Muscle layer of colon (tissue), 2 donors: ENCODE measurements around the gene MARVELD1.

Experiments
- H3K27ac ChIP-seq: one replicate; pipeline ENCODE4 v1.7.0; 2013; ENCODE audit warnings: low read depth, mild to moderate bottlenecking, low read length, moderate library complexity
- H3K27me3 ChIP-seq, 2 donors: one replicate each; pipeline ENCODE4 v1.7.0; 2013; ENCODE audit warnings: low read length in 2 of 2, mild to moderate bottlenecking in 2 of 2; ENCODE audit not compliant: insufficient read depth in 2 of 2, control insufficient read depth in 1 of 2
- H3K36me3 ChIP-seq: one replicate; pipeline ENCODE4 v1.7.0; 2013; ENCODE audit warnings: mild to moderate bottlenecking, low read length; ENCODE audit not compliant: insufficient read depth
- H3K4me1 ChIP-seq: one replicate; pipeline ENCODE4 v1.7.0; 2013; ENCODE audit warnings: mild to moderate bottlenecking, low read length; ENCODE audit not compliant: insufficient read depth
- H3K4me3 ChIP-seq, 2 donors: one replicate each; pipeline ENCODE4 v1.7.0; 2013; ENCODE audit warnings: low read length in 2 of 2, low read depth in 1 of 2, mild to moderate bottlenecking in 1 of 2, moderate library complexity in 1 of 2
- H3K9ac ChIP-seq: one replicate; pipeline ENCODE4 v1.7.0; 2013; ENCODE audit warnings: low read length
- H3K9me3 ChIP-seq: one replicate; pipeline ENCODE4 v1.7.0; 2013; ENCODE audit warnings: mild to moderate bottlenecking, low read length
- donor health status: abdominal sarcoma.
- donor health status: Adenocarcinoma of cecum.

Gene MARVELD1

DNA sequence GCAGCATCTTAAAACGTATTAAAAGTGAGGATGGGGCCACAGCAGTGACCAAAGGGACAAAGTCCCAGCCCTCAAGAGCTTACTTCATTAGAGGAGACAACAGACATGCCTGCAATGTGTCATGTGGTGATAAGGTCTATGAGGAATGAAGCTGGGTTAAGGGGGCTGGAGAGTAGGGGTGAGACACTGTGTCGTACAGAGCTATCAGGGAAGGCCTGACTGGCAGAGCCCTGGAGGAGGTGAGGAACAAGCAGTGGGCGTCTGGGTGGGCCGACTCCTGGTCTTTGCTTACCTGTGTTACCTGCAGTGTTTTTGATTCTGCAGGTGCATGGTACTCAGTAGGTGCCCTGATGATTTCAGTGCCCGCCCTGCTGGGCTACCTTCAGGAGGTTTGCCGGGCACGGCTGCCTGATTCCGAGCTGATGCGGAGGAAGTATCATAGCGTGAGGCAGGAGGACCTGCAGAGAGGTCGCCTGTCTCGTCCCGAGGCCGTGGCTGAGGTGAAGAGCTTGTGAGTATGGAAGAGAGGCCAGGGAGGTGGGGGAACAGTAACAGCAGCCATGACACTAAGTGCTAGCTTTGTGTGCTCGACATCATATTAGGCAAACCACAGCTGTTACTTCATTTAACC lies 31.0 kb downstream of the MARVELD1 start:
- H3K4me3 ChIP-seq, result no peak overlapping the region
- H3K27ac ChIP-seq, result no peak overlapping the region
- no peaks in the 10 kb centered on the region for H3K9me3 ChIP-seq
- H3K27me3 ChIP-seq, result no peaks in the 10 kb centered on the region
- H3K4me1 ChIP-seq, result no peaks in the 10 kb centered on the region
- no peak overlapping the region for H3K9ac ChIP-seq
- H3K36me3 ChIP-seq, result peaks cover 47% of the 10 kb centered on the region

DNA sequence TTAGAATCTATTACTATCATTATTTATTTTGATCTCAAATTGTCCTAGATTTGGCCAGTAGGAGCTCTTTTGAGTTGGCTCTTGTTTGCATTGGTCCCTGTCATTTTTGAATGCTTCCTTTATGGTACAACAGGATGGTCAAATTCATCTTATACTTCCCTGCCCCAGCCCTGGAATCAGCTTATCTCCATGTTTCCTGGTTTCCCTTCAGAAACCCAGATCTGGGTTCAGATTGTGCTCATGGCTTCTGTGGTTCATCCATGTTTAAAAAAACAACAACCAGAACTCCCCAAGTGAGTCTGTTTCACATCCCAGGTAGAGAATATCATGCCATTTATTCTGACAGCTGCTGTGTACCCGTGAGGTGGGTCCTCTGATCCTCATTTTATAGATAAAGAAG lies 34.0 kb downstream of the MARVELD1 start:
- Histone ChIP-seq H3K27ac (no peak overlapping the region), H3K9ac (no peak overlapping the region), H3K9me3 (no peaks in the 10 kb centered on the region), H3K36me3 (peaks cover 73% of the 10 kb centered on the region), H3K4me3 (no peak overlapping the region), H3K4me1 (no peaks in the 10 kb centered on the region), H3K27me3 (no peaks in the 10 kb centered on the region)

DNA sequence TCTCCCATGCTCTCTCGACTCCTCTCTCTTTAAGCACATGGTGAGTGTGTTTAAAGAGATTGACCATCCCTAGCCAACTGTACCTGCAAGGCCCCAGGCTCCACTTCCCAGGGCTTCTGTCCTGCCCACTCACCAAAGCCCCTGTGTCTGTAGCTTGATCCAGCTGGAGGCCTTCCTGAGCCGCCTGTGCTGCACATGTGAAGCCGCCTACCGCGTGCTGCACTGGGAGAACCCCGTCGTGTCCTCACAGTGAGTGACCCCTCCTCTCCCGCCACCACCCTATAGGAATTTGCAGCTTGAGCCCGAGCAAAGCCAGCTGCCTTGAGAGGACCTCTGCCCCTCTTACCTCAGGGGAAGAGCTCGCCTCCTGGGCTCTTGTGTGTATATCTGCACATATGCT lies 34.6 kb downstream of the MARVELD1 start:
- H3K27ac ChIP-seq, result no peak overlapping the region
- H3K4me3 ChIP-seq, result no peak overlapping the region
- H3K27me3 ChIP-seq, result no peaks in the 10 kb centered on the region
- H3K9me3 ChIP-seq, result no peaks in the 10 kb centered on the region
- H3K36me3 ChIP-seq, result peaks cover 75% of the 10 kb centered on the region
- no peak overlapping the region for H3K9ac ChIP-seq
- H3K4me1 ChIP-seq, result no peaks in the 10 kb centered on the region

DNA sequence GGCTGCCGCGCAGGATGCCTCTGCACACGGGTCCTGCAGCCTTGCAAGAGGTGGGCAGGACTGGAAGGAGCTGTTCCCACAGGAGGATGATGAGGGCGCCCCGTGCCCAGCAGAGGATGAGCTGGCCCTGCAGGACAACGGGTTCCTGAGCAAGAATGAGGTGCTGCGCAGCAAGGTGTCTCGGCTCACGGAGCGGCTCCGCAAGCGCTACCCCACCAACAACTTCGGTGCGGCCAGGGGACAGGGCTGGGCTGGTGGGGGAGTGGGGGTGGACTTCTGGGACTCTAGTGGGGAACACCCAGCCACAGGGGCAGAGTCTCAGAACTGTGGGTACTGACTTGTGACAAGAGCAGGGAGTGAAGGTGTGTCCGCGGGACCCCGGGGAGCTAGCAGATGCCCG lies 39.4 kb downstream of the MARVELD1 start:
- no peaks in the 10 kb centered on the region for H3K27me3 ChIP-seq
- H3K4me3 ChIP-seq, result no peak overlapping the region
- no peaks in the 10 kb centered on the region for H3K9me3 ChIP-seq
- H3K4me1 ChIP-seq, result no peaks in the 10 kb centered on the region
- H3K27ac ChIP-seq, result no peak overlapping the region
- no peak overlapping the region for H3K9ac ChIP-seq
- peaks cover 85% of the 10 kb centered on the region for H3K36me3 ChIP-seq

- Histone ChIP-seq H3K4me1 (no peaks in the 10 kb centered on the region), H3K36me3 (peaks cover 78% of the 10 kb centered on the region), H3K4me3 (no peak overlapping the region)
Measured at GRCh38 chr10:97754726-97755125, 41.2 kb downstream of the MARVELD1 start.

DNA sequence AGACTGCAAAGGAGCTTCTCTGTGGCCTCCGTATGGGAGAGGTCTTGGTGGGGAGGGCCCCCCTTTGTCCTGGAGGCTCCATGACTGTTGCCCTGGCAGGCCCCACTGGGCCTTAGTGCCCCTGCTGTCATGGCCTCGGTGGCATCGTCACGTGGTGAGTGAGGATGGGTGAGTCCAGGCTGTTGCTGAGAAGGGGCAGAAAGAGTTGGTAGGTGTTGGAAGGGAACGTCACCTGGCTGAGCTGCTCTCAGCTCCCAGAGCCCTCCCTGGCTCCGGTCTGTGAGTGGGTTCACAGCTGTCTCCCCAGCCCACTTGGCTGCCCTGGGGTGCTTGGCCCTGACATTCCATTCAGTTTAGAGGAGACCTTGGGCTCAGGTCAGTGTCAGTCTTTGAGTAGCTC lies 42.2 kb downstream of the MARVELD1 start:
- peaks cover 76% of the 10 kb centered on the region for H3K36me3 ChIP-seq
- no peak overlapping the region for H3K9ac ChIP-seq
- no peaks in the 10 kb centered on the region for H3K9me3 ChIP-seq

More at GRCh38 chr10:97754726-97755125, 41.2 kb downstream of the MARVELD1 start:
- Histone ChIP-seq H3K9me3 (no peaks in the 10 kb centered on the region), H3K27ac (no peak overlapping the region), H3K27me3 (no peaks in the 10 kb centered on the region), H3K9ac (no peak overlapping the region)

DNA sequence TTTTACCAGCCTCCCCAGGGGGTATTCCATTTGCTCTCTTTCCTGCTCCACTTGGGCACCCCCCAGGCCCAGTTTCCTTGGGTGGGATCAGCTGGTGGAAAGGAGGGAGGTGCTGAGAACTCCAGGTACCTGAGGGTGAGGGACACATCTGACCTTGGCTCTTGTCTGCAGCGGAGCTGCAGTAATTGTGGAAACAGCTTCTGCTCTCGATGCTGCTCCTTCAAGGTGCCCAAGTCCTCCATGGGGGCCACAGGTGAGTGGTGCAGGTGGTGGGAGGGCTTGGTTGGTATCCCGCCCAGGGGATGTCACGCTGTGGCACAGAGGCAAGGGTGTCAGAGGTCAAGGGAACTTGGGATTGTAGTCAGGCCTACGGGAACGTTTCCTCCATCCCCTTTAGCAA lies 43.9 kb downstream of the MARVELD1 start:
- no peak overlapping the region for H3K4me3 ChIP-seq
- no peaks in the 10 kb centered on the region for H3K9me3 ChIP-seq
- H3K36me3 ChIP-seq, result peaks cover 59% of the 10 kb centered on the region
- H3K9ac ChIP-seq, result no peak overlapping the region
- H3K27ac ChIP-seq, result no peak overlapping the region
- no peaks in the 10 kb centered on the region for H3K4me1 ChIP-seq
- H3K27me3 ChIP-seq, result no peaks in the 10 kb centered on the region

More for the DNA sequence above, 42.2 kb downstream of the MARVELD1 start:
- Histone ChIP-seq H3K27me3 (no peaks in the 10 kb centered on the region), H3K27ac (no peak overlapping the region), H3K4me3 (no peak overlapping the region), H3K4me1 (no peaks in the 10 kb centered on the region)

- no peaks in the 10 kb centered on the region for H3K9me3 ChIP-seq
- no peak overlapping the region for H3K9ac ChIP-seq
- H3K4me1 ChIP-seq, result no peaks in the 10 kb centered on the region
- no peak overlapping the region for H3K27ac ChIP-seq
- H3K4me3 ChIP-seq, result no peak overlapping the region
- peaks cover 42% of the 10 kb centered on the region for H3K36me3 ChIP-seq
- H3K27me3 ChIP-seq, result no peaks in the 10 kb centered on the region
Measured at GRCh38 chr10:97759158-97759887, 45.8 kb downstream of the MARVELD1 start.

DNA sequence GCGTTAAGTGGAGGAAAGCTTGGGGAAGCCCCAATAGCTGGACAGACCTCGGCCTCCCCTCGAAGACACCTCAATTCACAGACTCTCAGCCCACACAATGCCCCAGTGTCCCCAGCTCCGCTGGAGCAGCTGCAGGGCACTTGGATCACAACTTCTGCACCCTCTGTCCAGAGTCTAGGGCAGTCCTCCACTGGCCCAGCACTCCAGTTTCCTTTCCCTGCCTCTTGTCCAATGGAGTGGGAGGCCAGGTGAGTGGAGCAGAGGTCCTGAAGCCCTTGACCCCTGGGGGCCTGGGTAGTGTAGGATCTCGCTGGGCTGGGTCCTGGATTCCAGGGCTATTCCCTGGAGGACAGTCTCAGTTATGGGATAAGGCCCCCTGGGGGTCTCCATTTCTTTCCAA lies 46.4 kb downstream of the MARVELD1 start:
- Histone ChIP-seq H3K9me3 (no peaks in the 10 kb centered on the region), H3K9ac (no peak overlapping the region), H3K36me3 (peaks cover 36% of the 10 kb centered on the region), H3K27me3 (no peaks in the 10 kb centered on the region), H3K4me1 (no peaks in the 10 kb centered on the region), H3K27ac (no peak overlapping the region), H3K4me3 (no peak overlapping the region)

- Histone ChIP-seq H3K9me3 (no peaks in the 10 kb centered on the region), H3K4me1 (no peaks in the 10 kb centered on the region), H3K36me3 (peaks cover 29% of the 10 kb centered on the region), H3K4me3 (no peak overlapping the region), H3K27ac (no peak overlapping the region), H3K9ac (no peak overlapping the region), H3K27me3 (no peaks in the 10 kb centered on the region)
Measured at GRCh38 chr10:97760461-97761257, 47.1 kb downstream of the MARVELD1 start.

- H3K27me3 ChIP-seq, result no peaks in the 10 kb centered on the region
- H3K9me3 ChIP-seq, result no peaks in the 10 kb centered on the region
- H3K27ac ChIP-seq, result no peak overlapping the region
- H3K4me1 ChIP-seq, result no peaks in the 10 kb centered on the region
- H3K36me3 ChIP-seq, result peaks cover 22% of the 10 kb centered on the region
- H3K4me3 ChIP-seq, result no peak overlapping the region
- no peak overlapping the region for H3K9ac ChIP-seq
Measured at GRCh38 chr10:97761331-97761865, 47.9 kb downstream of the MARVELD1 start.
